H1 (cell line): Measurements from ENCODE around the gene RNF212B. TPM values are rescaled to one million over a fixed set of nuclear protein-coding genes. Genes with fewer than 3 reads are reported as not detected.

Experiments used
- CHD7 ChIP-seq: fragments of 300-600 bp; sonication (generic); IDR thresholded peaks from 2 replicates; pipeline ENCODE4 v1.7.1; 2012; ENCODE audit warnings: low read length, moderate library complexity, mild to moderate bottlenecking, inconsistent platforms; ENCODE audit not compliant: insufficient replicate concordance
- EP300 ChIP-seq, 2 experiments: IDR thresholded peaks; 1 replicate in 1 of 2; 2 replicates in 1 of 2; pipeline ENCODE4 v1.6.1; 2011 to 2012; ENCODE audit warnings: low read depth in 2 of 2, low read length in 2 of 2, mild to moderate bottlenecking in 2 of 2, borderline replicate concordance in 1 of 2, inconsistent platforms in 1 of 2, moderate library complexity in 1 of 2
- KDM1A ChIP-seq: fragments of 200-600, 300-600 bp; sonication (generic); IDR thresholded peaks from 2 replicates; pipeline ENCODE4 v1.7.1; 2016; ENCODE audit warnings: mild to moderate bottlenecking, low read length, borderline replicate concordance
- TAF7 ChIP-seq: optimal IDR thresholded peaks from 2 replicates; pipeline ENCODE3; 2011; ENCODE audit warnings: low read depth, mild to moderate bottlenecking, inconsistent platforms, low read length, moderate library complexity, borderline replicate concordance
- TCF12 ChIP-seq: IDR thresholded peaks from 2 replicates; pipeline ENCODE4 v1.6.1; 2011; ENCODE audit warnings: low read depth, mild to moderate bottlenecking, low read length
- USF2 ChIP-seq: IDR thresholded peaks from 2 replicates; pipeline ENCODE4 v1.6.1; 2011; ENCODE audit warnings: low read length, improper control_type of control experiment
- polyA plus RNA-seq, 7 experiments: library from polyadenylated mRNA; depleted of rRNA in 3 of 7; stranded (reverse) in 5 of 7; unstranded in 2 of 7; fragments of >200 nt in 5 of 7; fragments of 200-250 nt in 2 of 7; gene quantifications; 1 replicate in 5 of 7; 2 replicates in 1 of 7; 4 replicates in 1 of 7; pipeline versions ENCODE4 v1.2.1 to v1.2.3, GENCODE V29; 2011 to 2013; ENCODE audit warnings: missing spikeins in 2 of 7, mixed read lengths in 2 of 7
- total RNA-seq: library from RNA; stranded (reverse); fragmentation: NEBNext Ultra II Directional; extraction: Animal tissue kit (Norgen Biotek cat#: 25700); gene quantifications from 2 replicates; pipeline ENCODE4 v1.2.1, GENCODE V29; 2021

The RNF212B gene
- total and polyA plus RNA-seq, 2 of the 8 experiments (the other 6 are each of a cell fraction or from before 2014, with no cell fraction given), result 0.95 to 1.2 TPM

GRCh38 chr14:23297611-23298277, 60.0 kb downstream of the RNF212B start (continued):
- TF ChIP-seq CHD7 (no peak), KDM1A (no peak), TAF7 (no peak), EP300 (IDR thresholded peaks at IDR 0.05; ENCODE audit: borderline replicate concordance in 1 of 2, low read depth in 2 of 2, low read length in 2 of 2) (no peak), TCF12 (no peak), USF2 (no peak)
